HL-60 (cell line): Measurements from ENCODE around the gene OPN5.

Experiments
- CTCF ChIP-seq: IDR thresholded peaks from one replicate; pipeline ENCODE4 v1.5.1; 2011; ENCODE audit warnings: low read length, control low read depth, inconsistent platforms; ENCODE audit not compliant: insufficient read depth
- GABPA ChIP-seq: IDR thresholded peaks from 2 replicates; pipeline ENCODE4 v1.6.1; 2012; ENCODE audit warnings: low read depth

- TF ChIP-seq CTCF, result no peak
- no peak for TF ChIP-seq GABPA
Observed at GRCh38 chr6:47772359-47772758, 9.5 kb upstream of the OPN5 start.
